NK-92 (cell line): ENCODE results near the gene NPAS3.

Experiments used
- DNase-seq: peaks from one replicate; lab custom pipeline; 2025; ENCODE audit not compliant: unreplicated experiment; lab: John Stamatoyannopoulos, UW

The NPAS3 gene

GRCh38 chr14:33773205-33774030 is 834.7 kb downstream of the NPAS3 start:
- no peak for DNase-seq

GRCh38 chr14:33774161-33774560 is 835.5 kb downstream of the NPAS3 start:
- DNase-seq = no peak

GRCh38 chr14:33774723-33775470 is 836.2 kb downstream of the NPAS3 start:
- no peak for DNase-seq

- no peak for DNase-seq
Measured at GRCh38 chr14:33776871-33777270, 838.2 kb downstream of the NPAS3 start.

GRCh38 chr14:33777681-33778080 is 839.0 kb downstream of the NPAS3 start:
- no peak for DNase-seq

- no peak for DNase-seq
Measured at GRCh38 chr14:33780035-33780434, 841.4 kb downstream of the NPAS3 start.

GRCh38 chr14:33781236-33781635 is 842.6 kb downstream of the NPAS3 start:
- no peak for DNase-seq

- DNase-seq = no peak
Measured at GRCh38 chr14:33782923-33783322, 844.2 kb downstream of the NPAS3 start.

GRCh38 chr14:33786091-33786825 is 847.6 kb downstream of the NPAS3 start:
- DNase-seq = no peak

- no peak for DNase-seq
Measured at GRCh38 chr14:33788161-33788560, 849.5 kb downstream of the NPAS3 start.

GRCh38 chr14:33790996-33791395 is 852.3 kb downstream of the NPAS3 start:
- DNase-seq = no peak

GRCh38 chr14:33792009-33792719 is 853.5 kb downstream of the NPAS3 start:
- DNase-seq = no peak

GRCh38 chr14:33792720-33793368 is 854.2 kb downstream of the NPAS3 start:
- no peak for DNase-seq

- DNase-seq = no peak
Measured at GRCh38 chr14:33793398-33794110, 854.9 kb downstream of the NPAS3 start.

- DNase-seq = no peak
Measured at GRCh38 chr14:33794791-33795305, 856.2 kb downstream of the NPAS3 start.

GRCh38 chr14:33796356-33796755 is 857.7 kb downstream of the NPAS3 start:
- no peak for DNase-seq

- no peak for DNase-seq
Measured at GRCh38 chr14:33799705-33800570, 861.3 kb downstream of the NPAS3 start.

GRCh38 chr14:33800735-33801163 is 862.1 kb downstream of the NPAS3 start:
- no peak for DNase-seq

GRCh38 chr14:33802737-33803136 is 864.1 kb downstream of the NPAS3 start:
- no peak for DNase-seq
